ENCODE measurements around the gene RNF144B. TPM values are rescaled to one million over a fixed set of nuclear protein-coding genes. Genes with fewer than 3 reads are reported as not detected.

Gene RNF144B
- total RNA-seq, 1 experiment from 2014 or later = 12.1 TPM

DNA sequence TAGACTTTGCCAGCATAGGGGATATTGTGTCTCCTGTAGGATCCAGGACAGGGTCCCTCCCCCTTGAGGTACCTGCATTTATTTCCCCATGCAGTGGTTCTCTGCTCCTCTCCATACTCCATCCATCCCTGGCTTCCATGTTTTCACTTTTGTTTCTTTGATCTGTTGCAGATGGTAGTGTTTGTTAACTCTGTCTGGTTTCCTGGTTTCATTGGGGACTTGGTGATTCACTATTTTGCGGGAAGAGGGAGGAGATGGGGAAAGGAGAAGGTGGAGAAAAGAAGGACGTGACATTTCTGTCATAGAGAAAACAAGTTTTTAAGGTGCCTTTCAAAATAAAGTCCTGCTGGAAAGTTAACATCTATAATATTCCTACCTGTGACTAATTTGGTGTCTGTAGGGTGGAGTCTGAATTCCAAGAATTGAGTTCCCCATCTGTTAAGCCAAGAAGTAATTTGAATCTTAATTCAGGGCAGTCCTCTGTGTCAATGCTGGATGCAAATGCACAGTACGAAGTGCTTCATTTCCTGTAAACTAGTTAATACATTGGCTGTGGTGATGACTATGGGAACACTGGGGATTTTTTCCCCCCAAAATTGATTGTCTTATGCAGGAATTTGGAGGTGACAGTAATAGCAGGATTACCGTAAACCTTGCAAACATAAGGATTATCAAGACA lies 6.9 kb upstream of the RNF144B start:
- H3K4me1 Mint-ChIP-seq (ENCODE audit: low read depth, unreplicated experiment) = peaks cover 8% of the 10 kb centered on the region

DNA sequence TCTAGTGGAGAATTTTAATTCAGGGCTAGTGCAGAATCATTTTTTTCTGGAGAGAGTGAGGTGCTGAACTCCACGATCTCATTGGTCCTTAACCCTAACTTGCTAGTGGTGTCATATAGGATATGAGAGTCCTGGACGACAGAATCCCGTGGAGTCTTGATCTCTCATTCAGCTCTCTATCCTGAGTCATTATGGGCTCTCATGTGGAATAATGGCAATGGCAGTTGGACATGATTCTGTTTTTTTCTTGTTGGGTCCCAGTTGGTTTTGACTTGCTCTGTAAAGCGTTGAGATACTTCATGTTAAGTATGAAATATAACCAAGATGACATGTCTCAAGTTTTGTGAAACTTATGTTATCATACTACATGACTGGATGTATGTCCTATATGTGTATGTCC lies 6.3 kb upstream of the RNF144B start:
- Mint-ChIP-seq H3K27me3 (ENCODE audit: unreplicated experiment) (no peaks in the 10 kb centered on the region), H3K9me3 (ENCODE audit: low read depth, unreplicated experiment) (no peaks in the 10 kb centered on the region), H3K36me3 (ENCODE audit: insufficient read depth, unreplicated experiment) (no peaks in the 10 kb centered on the region), H3K27ac (ENCODE audit: unreplicated experiment) (no peak overlapping the region), H3K4me3 (ENCODE audit: low read depth, unreplicated experiment) (no peak overlapping the region), H3K4me1 (ENCODE audit: low read depth, unreplicated experiment) (peaks cover 8% of the 10 kb centered on the region)
- no TSS peak for BruUV-seq (replicated peaks)
- CTCF ChIA-PET = no interaction called here
- TF ChIP-seq, protein P1, sequence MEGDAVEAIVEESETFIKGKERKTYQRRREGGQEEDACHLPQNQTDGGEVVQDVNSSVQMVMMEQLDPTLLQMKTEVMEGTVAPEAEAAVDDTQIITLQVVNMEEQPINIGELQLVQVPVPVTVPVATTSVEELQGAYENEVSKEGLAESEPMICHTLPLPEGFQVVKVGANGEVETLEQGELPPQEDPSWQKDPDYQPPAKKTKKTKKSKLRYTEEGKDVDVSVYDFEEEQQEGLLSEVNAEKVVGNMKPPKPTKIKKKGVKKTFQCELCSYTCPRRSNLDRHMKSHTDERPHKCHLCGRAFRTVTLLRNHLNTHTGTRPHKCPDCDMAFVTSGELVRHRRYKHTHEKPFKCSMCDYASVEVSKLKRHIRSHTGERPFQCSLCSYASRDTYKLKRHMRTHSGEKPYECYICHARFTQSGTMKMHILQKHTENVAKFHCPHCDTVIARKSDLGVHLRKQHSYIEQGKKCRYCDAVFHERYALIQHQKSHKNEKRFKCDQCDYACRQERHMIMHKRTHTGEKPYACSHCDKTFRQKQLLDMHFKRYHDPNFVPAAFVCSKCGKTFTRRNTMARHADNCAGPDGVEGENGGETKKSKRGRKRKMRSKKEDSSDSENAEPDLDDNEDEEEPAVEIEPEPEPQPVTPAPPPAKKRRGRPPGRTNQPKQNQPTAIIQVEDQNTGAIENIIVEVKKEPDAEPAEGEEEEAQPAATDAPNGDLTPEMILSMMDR (IDR thresholded peaks at IDR 0.05; ENCODE audit: unreplicated experiment) = no peak
- intact Hi-C loops (cut with micrococcal nuclease; ENCODE audit: unreplicated experiment) = loop anchor here (2.0 kb wide), 1 partner anchor 56 kb away; no protein-coding TSS in a partner anchor
- DNase-seq = no peak

More for the DNA sequence above, 6.9 kb upstream of the RNF144B start:
- no TSS peak for BruUV-seq (replicated peaks)
- Mint-ChIP-seq H3K36me3 (ENCODE audit: insufficient read depth, unreplicated experiment) (no peaks in the 10 kb centered on the region), H3K9me3 (ENCODE audit: low read depth, unreplicated experiment) (no peaks in the 10 kb centered on the region), H3K4me3 (ENCODE audit: low read depth, unreplicated experiment) (no peak overlapping the region), H3K27me3 (ENCODE audit: unreplicated experiment) (no peaks in the 10 kb centered on the region), H3K27ac (ENCODE audit: unreplicated experiment) (no peak overlapping the region)
- TF ChIP-seq, protein P1 (IDR thresholded peaks at IDR 0.05; ENCODE audit: unreplicated experiment) = no peak
- no peak for DNase-seq
- intact Hi-C loops (cut with micrococcal nuclease; ENCODE audit: unreplicated experiment) = loop anchor here (2.0 kb wide), 1 partner anchor 55 kb away; no protein-coding TSS in a partner anchor
- CTCF ChIA-PET = no interaction called here

DNA sequence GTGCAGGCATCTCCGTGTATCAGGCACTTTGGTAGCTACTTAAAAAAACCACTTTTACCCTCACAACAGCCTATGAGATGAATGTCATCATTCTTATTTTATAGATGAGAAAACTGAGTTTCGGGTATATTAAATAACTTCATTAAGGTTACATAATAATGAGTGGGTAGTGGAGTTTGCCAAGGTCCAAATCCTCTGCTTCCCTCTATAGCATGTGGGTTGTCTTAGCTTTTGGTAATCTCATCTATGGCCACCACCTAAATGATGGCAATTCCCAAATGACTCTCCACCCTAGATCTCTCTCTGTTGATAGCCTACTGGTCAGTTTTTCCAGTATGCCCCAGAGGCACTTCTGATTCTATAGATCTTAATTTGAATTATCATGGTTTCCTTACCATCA lies 3.7 kb upstream of the RNF144B start:
- H3K4me1 Mint-ChIP-seq (ENCODE audit: low read depth, unreplicated experiment) = peaks cover 22% of the 10 kb centered on the region
- intact Hi-C loops (cut with micrococcal nuclease; ENCODE audit: unreplicated experiment) = no loop called here
- peaks cover 15% of the 10 kb centered on the region for H3K36me3 Mint-ChIP-seq (ENCODE audit: insufficient read depth, unreplicated experiment)
- H3K27me3 Mint-ChIP-seq (ENCODE audit: unreplicated experiment) = no peaks in the 10 kb centered on the region
- BruUV-seq (replicated peaks) = no TSS peak
- TF ChIP-seq, protein P1 (IDR thresholded peaks at IDR 0.05; ENCODE audit: unreplicated experiment) = no peak
- H3K27ac Mint-ChIP-seq (ENCODE audit: unreplicated experiment) = no peak overlapping the region
- no peak overlapping the region for H3K4me3 Mint-ChIP-seq (ENCODE audit: low read depth, unreplicated experiment)
- H3K9me3 Mint-ChIP-seq (ENCODE audit: low read depth, unreplicated experiment) = no peaks in the 10 kb centered on the region
- CTCF ChIA-PET = no interaction called here
- DNase-seq = no peak

DNA sequence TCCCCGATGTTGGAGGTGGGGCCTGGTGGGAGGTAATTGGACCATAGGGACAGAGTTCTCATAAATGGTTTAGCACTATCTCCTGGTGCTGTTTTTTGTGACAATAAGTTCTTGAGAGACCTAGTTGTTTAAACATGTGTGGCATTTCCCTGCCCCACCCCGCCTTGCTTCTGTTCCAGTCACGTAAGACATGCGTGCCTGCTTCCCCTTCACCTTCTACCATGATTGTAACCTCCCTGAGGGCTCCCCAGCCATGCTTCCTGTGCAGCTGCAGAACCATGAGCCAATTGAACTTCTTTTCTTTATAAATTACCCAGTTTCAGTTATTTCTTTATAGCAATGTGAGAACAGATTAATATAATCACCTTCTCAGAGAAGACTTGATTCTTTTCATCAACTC lies 2.5 kb upstream of the RNF144B start:
- Mint-ChIP-seq H3K9me3 (ENCODE audit: low read depth, unreplicated experiment) (no peaks in the 10 kb centered on the region), H3K27ac (ENCODE audit: unreplicated experiment) (no peak overlapping the region), H3K27me3 (ENCODE audit: unreplicated experiment) (no peaks in the 10 kb centered on the region), H3K4me1 (ENCODE audit: low read depth, unreplicated experiment) (peaks cover 25% of the 10 kb centered on the region), H3K4me3 (ENCODE audit: low read depth, unreplicated experiment) (no peak overlapping the region), H3K36me3 (ENCODE audit: insufficient read depth, unreplicated experiment) (peaks cover 18% of the 10 kb centered on the region)
- CTCF ChIA-PET = no interaction called here
- intact Hi-C loops (cut with micrococcal nuclease; ENCODE audit: unreplicated experiment) = loop anchor here (5.0 kb wide), 1 partner anchor 122 kb away; the partner anchor contains the start of gene DEK
- TF ChIP-seq, protein P1 (IDR thresholded peaks at IDR 0.05; ENCODE audit: unreplicated experiment) = no peak
- BruUV-seq (replicated peaks) = no TSS peak
- DNase-seq = no peak

Data from Calu3 (cell line).